SU-DHL-6 (cell line): Measurements from ENCODE around the gene ATPAF1.

Experiments used
- EZH2phosphoT487 ChIP-seq: fragments of 200-600 bp; sonication (generic), shearing (Covaris generic); conservative IDR thresholded peaks from 2 replicates; pipeline ENCODE4 v1.6.1; 2018; ENCODE audit warnings: mild to moderate bottlenecking, antibody characterized with exemption, low read length, moderate library complexity, mixed read lengths
- TF ChIP-seq, protein P1 (sequence below): fragments of 200-600 bp; sonication (generic); IDR thresholded peaks from one replicate; pipeline ENCODE4 v1.5.1; 2017; ENCODE audit warnings: antibody characterized with exemption, mild to moderate bottlenecking, low read length, moderate library complexity; ENCODE audit not compliant: insufficient read depth, poor library complexity, severe bottlenecking

GRCh38 chr1:46690931-46691421 is 22.8 kb upstream of the ATPAF1 start:
- TF ChIP-seq, protein P1, sequence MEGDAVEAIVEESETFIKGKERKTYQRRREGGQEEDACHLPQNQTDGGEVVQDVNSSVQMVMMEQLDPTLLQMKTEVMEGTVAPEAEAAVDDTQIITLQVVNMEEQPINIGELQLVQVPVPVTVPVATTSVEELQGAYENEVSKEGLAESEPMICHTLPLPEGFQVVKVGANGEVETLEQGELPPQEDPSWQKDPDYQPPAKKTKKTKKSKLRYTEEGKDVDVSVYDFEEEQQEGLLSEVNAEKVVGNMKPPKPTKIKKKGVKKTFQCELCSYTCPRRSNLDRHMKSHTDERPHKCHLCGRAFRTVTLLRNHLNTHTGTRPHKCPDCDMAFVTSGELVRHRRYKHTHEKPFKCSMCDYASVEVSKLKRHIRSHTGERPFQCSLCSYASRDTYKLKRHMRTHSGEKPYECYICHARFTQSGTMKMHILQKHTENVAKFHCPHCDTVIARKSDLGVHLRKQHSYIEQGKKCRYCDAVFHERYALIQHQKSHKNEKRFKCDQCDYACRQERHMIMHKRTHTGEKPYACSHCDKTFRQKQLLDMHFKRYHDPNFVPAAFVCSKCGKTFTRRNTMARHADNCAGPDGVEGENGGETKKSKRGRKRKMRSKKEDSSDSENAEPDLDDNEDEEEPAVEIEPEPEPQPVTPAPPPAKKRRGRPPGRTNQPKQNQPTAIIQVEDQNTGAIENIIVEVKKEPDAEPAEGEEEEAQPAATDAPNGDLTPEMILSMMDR: no peak
- TF ChIP-seq EZH2phosphoT487: no peak
